Activated gamma-delta T cell (primary cell): ENCODE results near the gene PBX4.

ENCODE experiments used
- DNase-seq: peaks from one replicate; lab custom pipeline; 2025; lab: John Stamatoyannopoulos, UW

The PBX4 gene

DNA sequence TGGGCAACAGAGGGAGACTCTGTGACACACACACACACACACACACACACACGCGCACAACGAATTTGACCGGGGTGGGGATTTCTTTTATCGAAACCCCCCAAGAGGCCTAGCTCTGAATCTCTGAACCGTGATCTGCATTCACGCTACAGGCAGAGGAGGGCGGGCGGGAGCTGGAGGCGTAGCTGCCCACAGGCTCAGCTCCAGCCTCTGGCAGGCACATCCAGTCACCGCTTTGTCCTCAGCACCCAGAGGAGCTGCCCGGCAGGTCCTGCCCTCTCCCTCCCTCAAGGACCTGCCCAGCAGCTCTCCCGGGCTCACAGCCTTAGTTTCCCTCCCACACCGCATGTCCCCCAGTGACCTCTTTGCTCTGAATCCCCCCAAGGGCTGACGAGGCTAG is 60.4 kb downstream of the PBX4 start:
- DNase-seq, result no peak

DNA sequence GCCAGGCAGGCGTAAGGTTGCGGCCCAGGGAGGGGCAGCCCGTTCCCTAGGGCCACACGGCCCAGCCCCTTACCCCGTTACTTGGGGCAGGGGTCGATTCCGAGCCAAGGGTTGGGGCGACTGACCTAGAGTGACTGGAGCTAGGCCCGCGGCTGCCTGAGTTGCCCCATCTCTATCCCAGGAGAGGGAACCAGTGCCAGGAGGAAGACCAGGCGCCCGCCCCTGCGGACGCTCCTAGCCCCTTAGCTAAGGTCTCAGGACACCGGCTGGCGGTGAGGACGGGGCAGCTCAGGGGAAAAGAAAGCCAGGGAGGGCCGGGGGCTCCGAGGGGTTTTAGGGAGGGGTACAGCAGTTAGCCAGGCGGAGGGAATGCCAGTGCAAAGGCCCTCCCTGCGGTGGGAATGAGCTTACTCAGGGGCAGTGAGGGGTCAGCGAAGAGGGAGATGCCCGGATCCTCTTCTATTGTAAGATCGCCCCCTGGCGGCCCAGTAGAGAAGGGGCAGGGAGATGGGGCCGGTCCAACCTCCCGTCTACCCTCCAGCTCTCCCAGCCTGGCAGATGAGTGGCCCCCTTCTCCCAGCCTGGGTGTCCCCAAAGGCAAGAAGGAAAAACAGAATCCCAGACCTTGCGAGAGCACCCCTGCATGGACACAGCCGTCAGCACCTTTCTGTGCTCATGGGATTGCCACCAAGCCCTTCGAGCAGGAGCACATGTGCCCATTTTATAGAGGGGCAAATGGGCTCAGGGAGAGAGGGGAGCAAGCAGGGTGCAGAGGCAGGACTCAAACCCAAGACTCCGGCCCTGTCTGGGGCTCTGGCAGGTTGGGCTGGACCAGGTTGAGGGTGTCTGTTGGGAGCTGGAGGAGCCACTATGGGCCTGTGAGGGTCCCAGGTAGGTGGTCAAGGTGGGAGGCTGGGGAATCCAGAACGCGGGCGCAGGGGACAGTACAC is 64.1 kb downstream of the PBX4 start:
- no peak for DNase-seq

DNA sequence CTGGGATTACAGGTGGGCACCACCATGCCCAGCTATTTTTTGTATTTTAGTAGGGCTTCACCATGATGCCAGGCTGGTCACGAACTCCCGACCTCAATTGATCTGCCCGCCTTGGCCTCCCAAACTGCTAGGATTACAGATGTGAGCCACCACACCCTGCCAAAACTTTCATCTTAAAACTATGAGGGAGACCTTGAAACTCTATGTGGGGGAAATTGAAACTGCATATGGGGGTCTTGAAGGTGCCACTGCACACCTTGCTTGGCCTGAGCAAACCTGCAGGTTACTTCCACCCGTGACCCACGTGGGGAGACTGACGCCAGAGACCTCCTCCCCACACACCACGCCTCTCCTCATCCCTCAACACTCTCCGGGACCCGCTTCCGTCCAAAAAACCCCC is 64.8 kb downstream of the PBX4 start:
- no peak for DNase-seq

DNA sequence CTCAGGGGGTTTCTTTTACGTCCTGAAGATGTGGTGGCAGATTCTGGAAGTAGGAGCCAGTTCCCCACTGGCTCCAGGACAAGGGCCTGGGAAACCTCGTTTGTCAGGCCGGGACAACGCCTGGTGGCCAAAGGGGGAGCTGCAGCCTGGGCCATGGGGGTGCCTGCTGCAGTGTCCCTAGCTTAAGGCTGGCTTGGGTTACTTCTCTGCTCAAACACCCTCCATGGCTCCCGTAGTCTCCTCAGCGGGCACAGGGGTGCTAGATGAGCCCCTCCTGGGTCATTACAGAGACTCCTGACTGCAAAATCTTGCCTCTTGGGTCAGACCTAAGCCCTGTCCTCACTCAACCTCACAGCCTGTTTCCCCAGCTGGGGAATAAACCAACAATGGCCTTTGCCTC is 65.7 kb downstream of the PBX4 start:
- DNase-seq, result no peak

DNA sequence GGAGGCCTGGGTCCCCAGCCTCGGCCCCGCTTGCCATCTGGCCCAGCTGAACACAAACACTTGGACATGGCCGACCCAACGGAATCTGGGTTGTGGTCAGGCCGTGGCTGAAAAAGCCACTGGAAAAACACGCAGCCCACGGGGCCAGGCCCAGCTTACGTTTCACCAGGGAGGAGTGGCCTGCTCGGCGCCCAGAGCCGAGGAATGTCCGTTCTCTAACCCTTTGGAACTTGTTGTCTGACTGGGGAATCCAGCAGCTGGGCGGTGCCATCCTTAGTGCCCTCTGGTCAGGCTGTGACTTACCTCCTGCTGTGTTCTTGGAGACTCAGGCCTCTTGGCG is 66.7 kb downstream of the PBX4 start:
- no peak for DNase-seq

DNA sequence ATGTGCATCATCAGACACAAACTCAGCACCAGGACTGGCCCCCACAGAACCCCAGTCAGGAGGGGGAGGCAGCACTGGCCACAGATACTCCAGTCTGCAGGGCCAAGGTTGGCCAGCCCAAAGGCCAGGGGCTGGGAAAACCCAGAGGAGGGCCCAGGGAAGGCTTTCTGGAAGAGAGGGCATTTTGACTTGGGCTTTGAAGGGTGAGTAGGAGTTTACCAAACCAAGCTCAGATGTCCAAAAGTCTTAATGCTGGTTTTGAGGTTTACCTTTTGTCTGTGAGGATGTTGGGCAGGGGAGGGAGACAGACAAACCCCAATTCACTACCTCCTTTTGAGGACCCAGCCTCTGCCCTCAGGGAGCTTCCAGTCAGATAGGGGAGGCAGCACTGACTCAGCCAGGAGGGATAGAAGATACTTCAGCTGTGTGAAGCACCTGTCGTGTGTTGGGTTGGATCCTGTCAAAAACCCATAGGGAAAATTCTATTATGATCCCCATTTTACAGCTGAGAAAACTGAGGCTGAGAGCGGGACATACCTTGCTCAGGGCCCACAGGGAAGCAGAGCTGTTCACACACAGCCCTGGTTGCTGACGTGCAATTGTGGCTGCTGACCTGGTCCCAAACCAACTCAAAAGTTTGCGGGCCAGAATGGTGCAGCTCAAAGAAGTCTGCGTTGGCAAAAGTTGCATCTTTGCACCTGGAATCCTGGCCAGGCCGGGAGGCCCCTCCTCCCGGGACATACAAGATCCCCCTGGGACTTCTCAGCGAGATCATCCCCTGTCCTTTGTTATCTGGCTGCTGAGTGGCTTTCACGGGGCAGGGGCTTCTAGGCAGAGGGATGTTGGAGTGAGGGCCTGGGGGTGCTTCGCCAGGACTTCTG is 67.3 kb downstream of the PBX4 start:
- no peak for DNase-seq

DNA sequence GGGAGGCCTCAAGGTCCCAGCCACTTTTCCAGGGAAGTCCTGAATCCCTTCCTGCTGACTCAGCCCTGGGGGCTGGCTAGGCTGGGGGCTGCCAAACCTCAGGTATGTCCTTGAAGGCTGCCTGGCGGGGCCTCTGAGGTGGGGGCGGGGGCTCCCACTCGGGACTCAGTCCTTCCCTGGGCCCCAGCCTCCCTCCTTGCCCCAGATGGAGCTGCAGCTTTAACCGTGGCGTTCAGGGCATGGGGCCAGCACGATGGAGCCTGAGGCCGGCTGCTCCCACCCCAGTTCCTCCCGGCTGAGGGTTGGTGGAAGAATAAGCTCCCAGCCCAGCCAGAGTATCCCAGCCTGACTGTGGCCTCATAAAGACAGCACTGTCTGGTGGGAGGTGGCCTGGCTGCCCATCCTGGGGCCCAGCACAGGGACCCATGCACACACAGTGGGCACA is 68.0 kb downstream of the PBX4 start:
- DNase-seq, result no peak

DNA sequence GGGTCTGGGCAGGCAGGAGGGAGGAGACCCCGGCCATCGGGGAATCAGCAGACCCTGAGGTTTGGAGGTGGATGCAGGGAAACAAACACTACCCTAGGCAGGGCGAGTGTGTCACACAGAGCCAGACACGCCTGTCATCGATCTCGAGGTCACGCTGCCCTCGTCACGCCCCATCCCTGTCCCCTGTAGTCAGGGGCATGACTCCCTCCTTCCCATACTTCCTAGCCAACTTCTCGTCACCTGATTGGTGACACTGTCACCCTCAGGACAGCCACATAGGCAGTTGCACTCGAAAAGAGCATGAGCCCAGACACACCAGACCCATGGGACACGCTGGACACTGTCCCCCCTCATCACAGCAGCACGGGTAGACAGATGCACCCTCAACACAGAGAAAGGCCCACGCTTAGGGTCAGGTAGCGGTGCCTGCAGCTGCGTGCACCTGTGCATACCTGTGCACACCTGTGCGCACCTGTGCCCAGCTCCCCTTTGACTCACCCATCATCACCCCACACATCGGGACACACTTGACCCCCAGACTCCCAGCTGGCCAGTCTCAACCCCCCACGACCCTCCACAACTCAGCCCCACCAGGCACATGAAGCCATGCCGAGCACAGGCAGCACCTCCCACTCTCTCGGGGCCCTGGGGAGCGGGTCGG is 68.6 kb downstream of the PBX4 start:
- DNase-seq, result no peak

DNA sequence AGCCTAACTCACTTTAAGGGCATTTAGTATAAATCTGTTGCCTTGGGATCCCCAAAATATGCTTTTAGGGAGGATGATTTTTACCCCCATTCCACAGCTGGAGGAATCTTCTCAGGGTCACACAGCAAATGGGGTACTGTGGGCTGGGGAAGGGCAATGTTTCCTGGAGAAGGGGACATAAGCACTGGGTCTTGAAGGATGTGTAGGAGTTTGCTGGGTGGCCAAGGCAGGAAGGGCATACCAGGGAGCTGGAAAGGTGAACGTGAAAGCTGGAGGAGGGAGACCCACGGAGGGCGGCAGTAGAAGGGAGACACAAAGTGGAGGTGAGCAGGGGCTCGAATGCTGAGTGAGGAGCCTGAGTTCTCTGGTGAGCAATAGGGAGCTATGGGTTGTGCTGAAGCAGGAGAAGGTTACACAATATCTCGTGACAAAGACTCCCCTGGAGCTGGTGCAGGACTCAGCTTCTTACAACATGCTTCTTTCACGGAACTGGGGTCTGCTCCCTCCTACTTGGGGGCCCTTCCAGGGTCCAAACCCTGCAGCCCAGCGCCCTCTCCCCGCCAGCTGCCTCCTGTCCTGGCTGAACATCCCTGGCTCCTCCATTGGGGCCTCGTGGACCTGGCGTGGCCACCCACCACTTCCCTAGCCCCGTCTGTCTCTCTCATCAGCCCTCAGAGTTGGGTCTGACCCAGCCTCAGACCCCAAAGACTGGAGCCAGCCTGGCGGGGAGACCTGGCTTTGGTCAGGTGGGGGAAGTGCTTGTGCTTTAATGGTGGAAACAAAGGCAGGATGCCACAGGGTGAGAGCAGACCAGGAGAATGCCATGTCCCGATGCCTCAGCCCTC is 69.3 kb downstream of the PBX4 start:
- no peak for DNase-seq

DNA sequence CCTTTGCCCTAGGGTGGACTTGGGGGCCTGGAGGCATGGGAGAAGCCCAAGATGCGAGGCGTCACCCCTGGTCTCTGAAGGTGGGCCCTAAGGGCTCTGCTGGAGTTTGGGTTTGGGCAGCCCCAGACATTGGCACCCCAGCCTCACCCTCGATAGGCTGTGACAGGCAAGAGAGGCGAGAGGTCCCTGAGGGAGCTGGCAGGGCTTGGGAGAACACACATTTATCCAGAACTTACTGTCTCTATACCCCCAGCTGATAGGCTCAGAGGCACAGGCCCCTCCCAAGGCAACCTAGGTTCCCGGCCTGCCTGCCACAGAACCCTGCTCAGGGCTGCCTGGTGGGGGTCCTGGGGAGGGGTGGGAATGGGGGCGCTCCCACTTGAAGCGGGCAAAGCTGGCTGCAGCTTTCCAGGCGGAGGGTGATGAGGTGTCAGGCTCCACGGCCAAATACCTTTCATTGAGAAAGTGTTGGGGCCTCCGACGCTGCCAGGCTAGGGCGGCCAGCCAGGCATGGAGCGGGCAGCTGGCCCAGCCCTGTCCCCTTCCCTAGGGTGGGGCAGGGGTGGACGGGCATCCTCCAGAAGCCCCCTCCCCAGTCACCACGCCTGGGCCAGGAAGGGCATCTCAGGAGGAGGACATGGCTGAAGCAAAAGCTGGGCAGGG is 70.7 kb downstream of the PBX4 start:
- no peak for DNase-seq

DNA sequence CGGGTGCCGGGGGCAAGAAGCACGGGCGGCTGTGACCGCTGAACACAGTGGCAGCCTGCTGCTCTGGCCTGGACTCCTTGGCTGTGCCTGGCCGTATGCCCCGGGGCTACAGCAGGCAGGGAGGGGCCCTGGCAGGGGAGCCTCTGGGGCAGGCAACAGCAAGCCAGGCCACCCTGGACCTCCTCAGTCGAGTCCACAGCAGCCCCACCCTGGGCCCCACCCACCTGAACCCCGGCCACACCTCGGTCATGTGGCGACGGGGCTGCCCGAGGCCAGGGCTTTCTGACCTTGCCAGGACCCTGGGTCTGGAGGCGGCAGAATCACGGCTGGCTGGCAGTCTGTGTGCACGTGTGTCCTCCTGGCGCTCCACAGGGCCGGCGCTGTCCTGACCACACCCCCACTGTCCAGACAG is 71.7 kb downstream of the PBX4 start:
- DNase-seq, result no peak

DNA sequence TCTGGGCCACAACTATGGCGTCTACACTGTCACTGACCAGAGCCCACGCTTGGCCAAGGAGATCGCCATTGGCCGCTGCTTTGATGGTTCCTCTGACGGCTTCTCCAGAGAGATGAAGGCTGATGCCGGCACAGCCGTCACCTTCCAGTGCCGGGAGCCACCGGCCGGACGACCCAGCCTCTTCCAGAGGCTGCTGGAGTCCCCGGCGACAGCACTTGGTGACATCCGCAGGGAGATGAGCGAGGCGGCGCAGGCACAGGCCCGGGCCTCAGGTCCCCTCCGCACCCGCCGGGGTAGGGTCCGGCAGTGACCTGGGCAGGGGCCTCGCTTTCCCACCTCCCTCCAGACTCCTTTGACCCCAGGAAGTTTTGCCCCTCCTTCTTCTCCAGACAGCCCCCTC is 72.8 kb downstream of the PBX4 start:
- no peak for DNase-seq

DNA sequence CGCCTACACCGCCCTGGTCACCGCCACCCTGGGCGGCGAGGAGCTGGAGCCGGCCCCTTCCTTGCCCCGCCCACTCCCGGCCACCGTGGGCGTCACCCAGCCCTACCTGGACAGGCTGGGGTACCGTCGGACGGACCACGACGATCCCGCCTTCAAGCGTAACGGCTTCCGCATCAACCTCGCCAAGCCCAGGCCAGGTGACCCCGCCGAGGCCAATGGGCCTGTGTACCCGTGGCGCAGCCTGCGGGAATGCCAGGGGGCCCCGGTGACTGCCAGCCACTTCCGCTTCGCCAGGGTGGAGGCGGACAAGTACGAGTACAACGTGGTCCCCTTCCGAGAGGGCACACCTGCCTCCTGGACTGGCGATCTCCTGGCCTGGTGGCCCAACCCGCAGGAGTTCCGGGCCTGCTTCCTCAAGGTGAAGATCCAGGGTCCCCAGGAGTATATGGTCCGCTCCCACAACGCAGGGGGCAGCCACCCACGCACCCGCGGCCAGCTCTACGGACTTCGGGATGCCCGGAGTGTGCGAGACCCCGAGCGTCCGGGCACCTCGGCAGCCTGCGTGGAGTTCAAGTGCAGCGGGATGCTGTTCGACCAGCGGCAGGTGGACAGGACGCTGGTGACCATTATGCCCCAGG is 73.4 kb downstream of the PBX4 start:
- no peak for DNase-seq

DNA sequence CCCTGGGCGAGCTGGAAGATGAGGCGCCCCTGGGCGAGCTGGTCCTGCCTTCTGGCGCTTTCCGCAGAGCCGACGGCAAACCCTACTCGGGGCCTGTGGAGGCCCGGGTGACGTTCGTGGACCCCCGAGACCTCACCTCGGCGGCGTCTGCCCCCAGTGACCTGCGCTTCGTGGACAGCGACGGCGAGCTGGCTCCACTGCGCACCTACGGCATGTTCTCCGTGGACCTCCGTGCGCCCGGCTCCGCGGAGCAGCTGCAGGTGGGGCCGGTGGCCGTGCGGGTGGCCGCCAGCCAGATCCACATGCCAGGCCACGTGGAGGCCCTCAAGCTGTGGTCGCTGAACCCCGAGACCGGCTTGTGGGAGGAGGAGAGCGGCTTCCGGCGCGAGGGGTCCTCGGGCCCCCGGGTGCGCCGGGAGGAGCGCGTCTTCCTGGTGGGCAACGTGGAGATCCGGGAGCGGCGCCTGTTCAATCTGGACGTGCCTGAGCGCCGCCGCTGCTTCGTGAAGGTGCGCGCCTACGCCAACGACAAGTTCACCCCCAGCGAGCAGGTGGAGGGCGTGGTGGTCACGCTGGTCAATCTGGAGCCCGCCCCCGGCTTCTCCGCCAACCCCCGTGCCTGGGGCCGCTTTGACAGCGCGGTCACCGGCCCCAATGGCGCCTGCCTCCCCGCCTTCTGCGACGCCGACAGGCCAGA is 74.1 kb downstream of the PBX4 start:
- DNase-seq, result no peak

DNA sequence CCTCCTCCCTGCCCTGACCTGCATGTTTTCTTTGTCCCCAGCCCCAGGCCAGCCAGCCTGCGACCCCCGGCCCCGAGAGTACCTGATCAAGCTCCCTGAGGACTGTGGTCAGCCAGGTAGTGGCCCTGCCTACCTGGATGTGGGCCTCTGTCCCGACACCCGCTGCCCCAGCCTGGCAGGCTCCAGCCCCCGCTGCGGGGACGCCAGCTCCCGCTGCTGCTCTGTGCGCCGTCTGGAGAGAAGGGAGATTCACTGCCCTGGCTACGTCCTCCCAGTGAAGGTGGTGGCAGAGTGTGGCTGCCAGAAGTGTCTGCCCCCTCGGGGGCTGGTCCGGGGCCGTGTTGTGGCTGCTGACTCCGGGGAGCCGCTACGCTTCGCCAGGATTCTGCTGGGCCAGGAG is 74.8 kb downstream of the PBX4 start:
- DNase-seq, result no peak

DNA sequence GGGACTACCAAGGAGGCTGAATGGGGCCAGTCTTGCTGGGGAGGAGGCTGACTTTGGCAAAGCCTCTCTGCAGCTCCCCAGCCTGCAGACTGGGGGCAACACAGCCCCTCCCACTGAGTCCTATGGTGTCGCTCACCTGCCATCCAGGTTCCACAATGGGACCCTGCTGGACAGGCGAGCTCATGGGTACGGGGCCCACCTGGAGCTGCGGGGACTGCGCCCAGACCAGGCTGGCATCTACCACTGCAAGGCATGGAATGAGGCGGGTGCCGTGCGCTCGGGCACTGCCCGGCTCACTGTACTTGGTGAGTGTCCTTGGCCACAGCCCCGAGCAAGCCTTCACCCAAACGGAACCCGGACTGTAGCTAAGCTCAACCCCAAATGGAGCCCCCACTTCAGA is 75.4 kb downstream of the PBX4 start:
- no peak for DNase-seq

DNA sequence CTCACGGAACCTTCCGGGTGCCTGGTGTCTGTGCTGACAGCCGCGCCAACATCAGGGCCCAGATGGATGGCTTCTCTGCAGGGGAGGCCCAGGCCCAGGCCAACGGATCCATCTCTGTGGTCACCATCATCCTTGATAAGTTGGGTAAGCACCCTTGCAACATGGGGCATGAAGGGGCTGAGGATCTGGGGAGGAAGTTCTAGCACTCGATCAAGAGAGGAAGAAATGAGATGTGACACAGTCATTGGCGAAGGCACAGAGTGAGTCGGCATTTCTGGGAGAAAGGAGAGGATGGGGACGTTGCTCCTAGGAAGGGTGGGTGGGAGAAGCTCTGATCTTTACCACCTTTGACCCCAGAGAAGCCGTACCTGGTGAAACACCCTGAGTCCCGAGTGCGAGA is 76.0 kb downstream of the PBX4 start:
- DNase-seq, result no peak

DNA sequence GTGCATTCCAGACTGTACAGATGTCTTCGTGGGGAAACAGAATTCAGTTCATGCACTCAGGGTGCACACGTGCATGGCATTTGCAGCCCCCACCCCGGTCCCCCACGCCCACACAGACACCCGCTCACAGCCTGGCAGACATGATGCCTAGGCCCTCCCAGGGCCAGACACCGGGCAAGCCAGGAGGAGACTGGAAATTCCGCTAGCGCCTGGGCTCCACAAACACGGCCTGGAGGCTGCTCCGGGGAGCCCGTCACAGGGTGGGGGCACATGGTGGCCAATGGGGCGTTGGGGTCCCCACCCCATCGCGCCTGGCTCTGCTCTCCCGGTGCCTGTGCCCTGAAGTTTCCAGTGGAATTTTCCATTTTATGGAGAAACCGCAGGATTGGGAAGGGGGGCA is 76.9 kb downstream of the PBX4 start:
- DNase-seq, result no peak

DNA sequence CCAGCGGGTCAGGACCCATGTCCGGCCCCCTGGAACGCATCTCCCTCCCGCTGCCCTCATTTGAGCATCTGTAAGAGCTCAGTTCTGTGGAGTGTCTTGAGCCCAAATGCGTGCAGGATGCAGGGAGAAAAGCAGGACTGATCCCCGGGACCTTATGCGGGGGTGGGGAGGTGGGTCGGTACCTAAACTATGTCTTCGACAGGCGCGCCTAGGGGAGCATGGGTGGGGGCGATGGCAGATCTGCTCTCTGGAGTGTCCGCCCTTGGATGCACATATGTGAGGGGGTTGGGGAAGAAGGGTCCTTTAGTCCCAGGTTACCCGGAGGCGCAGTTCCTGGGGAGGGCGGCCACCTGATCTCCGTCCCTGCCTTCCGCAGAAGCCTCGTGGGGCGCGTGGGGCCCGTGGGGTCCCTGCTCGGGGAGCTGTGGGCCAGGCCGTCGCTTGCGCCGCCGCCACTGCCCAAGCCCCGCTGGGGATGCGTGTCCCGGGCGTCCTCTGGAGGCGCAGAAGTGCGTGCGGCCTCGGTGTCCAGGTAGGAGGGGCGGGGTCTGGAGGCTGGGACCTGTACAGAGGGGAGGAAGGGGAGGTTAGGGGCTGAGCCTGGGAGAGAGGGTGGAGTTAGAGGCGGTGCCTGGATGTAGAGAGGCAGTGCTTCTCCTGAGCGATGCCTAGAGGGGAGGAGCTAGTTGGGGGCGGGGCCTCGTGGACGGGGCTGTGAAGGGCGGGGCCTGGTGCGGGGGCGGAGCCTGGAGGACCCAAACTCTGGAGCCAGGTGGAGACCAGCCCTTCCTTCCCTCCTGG is 77.6 kb downstream of the PBX4 start:
- DNase-seq, result peak; percentile 36
